ENCODE measurements around the gene UCKL1.

- TF ChIP-seq, protein P1, sequence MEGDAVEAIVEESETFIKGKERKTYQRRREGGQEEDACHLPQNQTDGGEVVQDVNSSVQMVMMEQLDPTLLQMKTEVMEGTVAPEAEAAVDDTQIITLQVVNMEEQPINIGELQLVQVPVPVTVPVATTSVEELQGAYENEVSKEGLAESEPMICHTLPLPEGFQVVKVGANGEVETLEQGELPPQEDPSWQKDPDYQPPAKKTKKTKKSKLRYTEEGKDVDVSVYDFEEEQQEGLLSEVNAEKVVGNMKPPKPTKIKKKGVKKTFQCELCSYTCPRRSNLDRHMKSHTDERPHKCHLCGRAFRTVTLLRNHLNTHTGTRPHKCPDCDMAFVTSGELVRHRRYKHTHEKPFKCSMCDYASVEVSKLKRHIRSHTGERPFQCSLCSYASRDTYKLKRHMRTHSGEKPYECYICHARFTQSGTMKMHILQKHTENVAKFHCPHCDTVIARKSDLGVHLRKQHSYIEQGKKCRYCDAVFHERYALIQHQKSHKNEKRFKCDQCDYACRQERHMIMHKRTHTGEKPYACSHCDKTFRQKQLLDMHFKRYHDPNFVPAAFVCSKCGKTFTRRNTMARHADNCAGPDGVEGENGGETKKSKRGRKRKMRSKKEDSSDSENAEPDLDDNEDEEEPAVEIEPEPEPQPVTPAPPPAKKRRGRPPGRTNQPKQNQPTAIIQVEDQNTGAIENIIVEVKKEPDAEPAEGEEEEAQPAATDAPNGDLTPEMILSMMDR (IDR thresholded peaks at IDR 0.05; ENCODE audit: low read length), result no peak
- TF ChIP-seq EZH2phosphoT487 (IDR thresholded peaks at IDR 0.05; ENCODE audit: low read length), result no peak
Observed at GRCh38 chr20:63973160-63973479, 16.9 kb upstream of the UCKL1 start.
